H1 (cell line): ENCODE data around the gene FAM222B.

Experiments
- ATF3 ChIP-seq: IDR thresholded peaks from 2 replicates; pipeline ENCODE4 v1.6.1; 2011; ENCODE audit warnings: low read depth, mild to moderate bottlenecking, low read length; ENCODE audit not compliant: insufficient read depth
- EGR1 ChIP-seq: IDR thresholded peaks from 2 replicates; pipeline ENCODE4 v1.6.1; 2011; ENCODE audit warnings: low read depth, low read length, borderline replicate concordance
- EP300 ChIP-seq, 2 experiments: IDR thresholded peaks; 1 replicate in 1 of 2; 2 replicates in 1 of 2; pipeline ENCODE4 v1.6.1; 2011 to 2012; ENCODE audit warnings: low read depth in 2 of 2, low read length in 2 of 2, mild to moderate bottlenecking in 2 of 2, borderline replicate concordance in 1 of 2, inconsistent platforms in 1 of 2, moderate library complexity in 1 of 2
- EZH2 ChIP-seq: fragments of 200-600 bp; sonication (generic); IDR thresholded peaks from 2 replicates; pipeline ENCODE4 v1.7.1; 2012; ENCODE audit warnings: low read depth, mild to moderate bottlenecking, moderate library complexity, low read length, inconsistent platforms; ENCODE audit not compliant: severe bottlenecking
- HDAC2 ChIP-seq, 2 experiments: fragments of 300-600 bp in 1 of 2; sonication (generic) in 1 of 2; IDR thresholded peaks; 2 replicates each; pipeline ENCODE4 v1.6.1; 2011 to 2012; ENCODE audit warnings: low read depth in 2 of 2, low read length in 2 of 2, mild to moderate bottlenecking in 2 of 2, moderate library complexity in 2 of 2, borderline replicate concordance in 1 of 2, inconsistent platforms in 1 of 2
- JUND ChIP-seq: IDR thresholded peaks from 2 replicates; pipeline ENCODE4 v1.6.1; 2011; ENCODE audit warnings: mild to moderate bottlenecking, improper control_type of control experiment, low read length
- PHF8 ChIP-seq: fragments of 200-600 bp; sonication (generic); conservative IDR thresholded peaks from 2 replicates; pipeline ENCODE4 v1.7.1; 2012; ENCODE audit warnings: low read depth, mild to moderate bottlenecking, inconsistent platforms, low read length, moderate library complexity
- TBP ChIP-seq: IDR thresholded peaks from 2 replicates; pipeline ENCODE4 v1.6.1; 2011; ENCODE audit warnings: low read depth, low read length, improper control_type of control experiment
- TF ChIP-seq, protein P1 (sequence below), 3 experiments: IDR thresholded peaks; 1 replicate in 2 of 3; 2 replicates in 1 of 3; pipeline versions ENCODE4 v1.5.1 to v1.6.1; 2011; ENCODE audit warnings: low read length in 3 of 3, mild to moderate bottlenecking in 3 of 3, inconsistent platforms in 2 of 3, low read depth in 1 of 3, moderate library complexity in 1 of 3; ENCODE audit not compliant: insufficient read depth in 1 of 3; ENCODE audit errors: control extremely low read depth in 1 of 3

DNA sequence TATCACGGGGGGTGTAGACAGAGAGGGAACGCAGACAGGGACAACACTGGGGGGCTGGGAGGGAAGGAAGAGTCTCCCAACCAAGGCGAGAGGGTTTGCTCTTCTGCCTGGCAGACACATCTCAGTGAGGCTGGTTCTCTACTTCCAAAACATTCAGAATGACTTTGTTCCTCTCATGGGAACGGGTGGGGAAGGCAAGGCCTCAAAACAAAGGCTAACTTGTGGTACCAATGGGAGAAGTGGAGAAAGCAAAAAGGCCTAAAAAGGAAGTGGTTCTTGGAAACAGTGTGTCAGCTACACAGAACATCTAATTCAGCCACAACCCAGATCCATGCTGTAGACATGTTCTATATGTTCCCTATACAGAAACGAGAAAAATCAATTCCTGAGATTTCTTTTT is 47.4 kb upstream of the FAM222B start:
- no peak for TF ChIP-seq EP300 (IDR thresholded peaks at IDR 0.05; ENCODE audit: borderline replicate concordance in 1 of 2, low read depth in 2 of 2, low read length in 2 of 2)
- TF ChIP-seq EGR1, result no peak
- no peak for TF ChIP-seq TBP
- no peak for TF ChIP-seq PHF8
- TF ChIP-seq, protein P1, sequence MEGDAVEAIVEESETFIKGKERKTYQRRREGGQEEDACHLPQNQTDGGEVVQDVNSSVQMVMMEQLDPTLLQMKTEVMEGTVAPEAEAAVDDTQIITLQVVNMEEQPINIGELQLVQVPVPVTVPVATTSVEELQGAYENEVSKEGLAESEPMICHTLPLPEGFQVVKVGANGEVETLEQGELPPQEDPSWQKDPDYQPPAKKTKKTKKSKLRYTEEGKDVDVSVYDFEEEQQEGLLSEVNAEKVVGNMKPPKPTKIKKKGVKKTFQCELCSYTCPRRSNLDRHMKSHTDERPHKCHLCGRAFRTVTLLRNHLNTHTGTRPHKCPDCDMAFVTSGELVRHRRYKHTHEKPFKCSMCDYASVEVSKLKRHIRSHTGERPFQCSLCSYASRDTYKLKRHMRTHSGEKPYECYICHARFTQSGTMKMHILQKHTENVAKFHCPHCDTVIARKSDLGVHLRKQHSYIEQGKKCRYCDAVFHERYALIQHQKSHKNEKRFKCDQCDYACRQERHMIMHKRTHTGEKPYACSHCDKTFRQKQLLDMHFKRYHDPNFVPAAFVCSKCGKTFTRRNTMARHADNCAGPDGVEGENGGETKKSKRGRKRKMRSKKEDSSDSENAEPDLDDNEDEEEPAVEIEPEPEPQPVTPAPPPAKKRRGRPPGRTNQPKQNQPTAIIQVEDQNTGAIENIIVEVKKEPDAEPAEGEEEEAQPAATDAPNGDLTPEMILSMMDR (IDR thresholded peaks at IDR 0.05; ENCODE audit: control extremely low read depth in 1 of 3, insufficient read depth in 1 of 3, low read depth in 1 of 3, low read length in 3 of 3), result no peak
- TF ChIP-seq JUND, result no peak
- TF ChIP-seq HDAC2 (IDR thresholded peaks at IDR 0.05; ENCODE audit: borderline replicate concordance in 1 of 2, low read depth in 2 of 2, low read length in 2 of 2), result no peak
- no peak for TF ChIP-seq EZH2
- no peak for TF ChIP-seq ATF3
